SW480 (cell line): ENCODE measurements around the gene LAMA1.

Source experiments
- DNase-seq: peaks from one replicate; pipeline ENCODE4 v3.0.0-alpha.2; 2016; ENCODE audit warnings: low spot score

The LAMA1 gene

GRCh38 chr18:6983366-6983765, 134.2 kb downstream of the LAMA1 start:
- DNase-seq: no peak

- no peak for DNase-seq
Observed at GRCh38 chr18:6982398-6982797, 135.2 kb downstream of the LAMA1 start.

- no peak for DNase-seq
Observed at GRCh38 chr18:6980363-6980762, 137.2 kb downstream of the LAMA1 start.

- DNase-seq: no peak
Observed at GRCh38 chr18:6979954-6980353, 137.6 kb downstream of the LAMA1 start.

- no peak for DNase-seq
Observed at GRCh38 chr18:6976935-6977334, 140.7 kb downstream of the LAMA1 start.

GRCh38 chr18:6975084-6975483, 142.5 kb downstream of the LAMA1 start:
- DNase-seq: no peak

GRCh38 chr18:6971823-6972478, 145.6 kb downstream of the LAMA1 start:
- no peak for DNase-seq

GRCh38 chr18:6963452-6964097, 154.0 kb downstream of the LAMA1 start:
- DNase-seq: no peak

GRCh38 chr18:6962571-6963451, 154.8 kb downstream of the LAMA1 start:
- DNase-seq: no peak

GRCh38 chr18:6961331-6961730, 156.3 kb downstream of the LAMA1 start:
- DNase-seq: no peak

- DNase-seq: peak; percentile 31
Observed at GRCh38 chr18:6960656-6961055, 156.9 kb downstream of the LAMA1 start.

- DNase-seq: no peak
Observed at GRCh38 chr18:6960124-6960523, 157.5 kb downstream of the LAMA1 start.

- DNase-seq: peak; percentile 62
Observed at GRCh38 chr18:6959110-6959509, 158.5 kb downstream of the LAMA1 start.

- no peak for DNase-seq
Observed at GRCh38 chr18:6956999-6957398, 160.6 kb downstream of the LAMA1 start.

- DNase-seq: no peak
Observed at GRCh38 chr18:6956495-6956894, 161.1 kb downstream of the LAMA1 start.

- no peak for DNase-seq
Observed at GRCh38 chr18:6955304-6955703, 162.3 kb downstream of the LAMA1 start.

- no peak for DNase-seq
Observed at GRCh38 chr18:6954501-6954900, 163.1 kb downstream of the LAMA1 start.

- no peak for DNase-seq
Observed at GRCh38 chr18:6951336-6952090, 166.1 kb downstream of the LAMA1 start.

- DNase-seq: no peak
Observed at GRCh38 chr18:6950641-6951040, 167.0 kb downstream of the LAMA1 start.

GRCh38 chr18:6949800-6950586, 167.6 kb downstream of the LAMA1 start:
- no peak for DNase-seq

- no peak for DNase-seq
Observed at GRCh38 chr18:6948281-6949055, 169.1 kb downstream of the LAMA1 start.
